GM12801 (cell line): Measurements from ENCODE around the gene B4GALT6.

Source experiments
- CTCF ChIP-seq: IDR thresholded peaks from one replicate; pipeline ENCODE4 v1.5.1; 2011; ENCODE audit warnings: control low read depth; ENCODE audit not compliant: insufficient read length; ENCODE audit errors: extremely low read depth

B4GALT6 gene

DNA sequence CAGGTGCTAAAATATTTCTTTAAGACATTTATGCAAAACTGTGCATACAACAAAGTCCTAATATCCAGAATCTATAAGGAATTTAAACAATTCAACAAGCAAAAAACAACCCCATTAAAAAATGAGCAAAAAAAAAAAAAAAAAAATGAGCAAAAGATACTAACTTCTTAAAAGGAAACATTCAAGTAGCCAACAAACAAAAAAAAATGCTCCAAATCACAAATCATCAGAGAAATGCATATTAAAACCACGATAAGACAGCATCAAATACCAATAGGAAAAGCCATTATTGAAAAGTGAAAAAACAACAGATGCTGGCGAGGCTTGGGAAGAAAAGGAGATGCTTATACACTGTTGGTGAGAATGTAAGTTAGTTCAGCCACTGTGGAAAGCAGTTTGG lies 34.9 kb downstream of the B4GALT6 start:
- TF ChIP-seq CTCF, result no peak

GRCh38 chr18:31648966-31649429 lies 35.4 kb downstream of the B4GALT6 start:
- TF ChIP-seq CTCF, result no peak

GRCh38 chr18:31648458-31648857 lies 35.9 kb downstream of the B4GALT6 start:
- TF ChIP-seq CTCF, result no peak

GRCh38 chr18:31647127-31647753 lies 37.1 kb downstream of the B4GALT6 start:
- no peak for TF ChIP-seq CTCF

GRCh38 chr18:31646332-31647126 lies 37.9 kb downstream of the B4GALT6 start:
- TF ChIP-seq CTCF, result no peak

DNA sequence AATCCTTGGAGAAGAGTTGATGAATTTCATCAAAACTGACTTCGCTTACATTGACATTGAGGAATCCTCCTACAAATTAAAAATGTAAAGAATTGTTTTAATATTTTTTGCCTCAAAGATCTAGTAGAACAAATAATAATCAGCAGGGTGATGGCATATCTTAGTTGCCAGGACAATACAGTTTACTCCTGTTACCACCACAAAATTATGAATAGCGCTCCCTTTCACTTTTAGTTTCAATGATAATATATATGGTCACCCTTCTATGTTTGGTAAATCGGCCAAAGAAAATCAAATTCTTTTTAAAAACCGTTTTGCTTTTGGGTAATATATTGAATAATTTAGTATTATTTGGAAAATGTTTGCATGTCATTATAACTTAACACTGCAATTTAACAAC lies 39.0 kb downstream of the B4GALT6 start:
- TF ChIP-seq CTCF, result no peak

DNA sequence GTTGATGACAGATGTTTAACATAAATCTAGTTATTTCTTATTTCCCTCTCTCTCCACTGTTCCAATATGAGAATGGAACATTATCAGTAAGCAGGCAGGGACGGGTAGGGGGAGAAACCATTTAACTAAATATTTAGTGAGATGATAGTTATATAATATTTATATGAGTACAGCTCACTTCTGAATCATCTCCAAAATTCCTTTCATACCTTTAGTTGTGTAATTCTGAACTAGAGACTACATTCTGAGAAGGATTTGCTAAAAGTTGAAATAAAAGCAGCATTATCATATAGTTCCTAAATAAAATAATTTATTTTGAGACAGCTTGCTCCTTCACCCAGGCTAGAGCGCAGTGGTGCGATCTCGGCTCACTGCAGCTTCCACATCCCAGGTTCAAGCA lies 41.4 kb downstream of the B4GALT6 start:
- no peak for TF ChIP-seq CTCF
